Measurements from ENCODE around the gene IGSF21.

Gene IGSF21

DNA sequence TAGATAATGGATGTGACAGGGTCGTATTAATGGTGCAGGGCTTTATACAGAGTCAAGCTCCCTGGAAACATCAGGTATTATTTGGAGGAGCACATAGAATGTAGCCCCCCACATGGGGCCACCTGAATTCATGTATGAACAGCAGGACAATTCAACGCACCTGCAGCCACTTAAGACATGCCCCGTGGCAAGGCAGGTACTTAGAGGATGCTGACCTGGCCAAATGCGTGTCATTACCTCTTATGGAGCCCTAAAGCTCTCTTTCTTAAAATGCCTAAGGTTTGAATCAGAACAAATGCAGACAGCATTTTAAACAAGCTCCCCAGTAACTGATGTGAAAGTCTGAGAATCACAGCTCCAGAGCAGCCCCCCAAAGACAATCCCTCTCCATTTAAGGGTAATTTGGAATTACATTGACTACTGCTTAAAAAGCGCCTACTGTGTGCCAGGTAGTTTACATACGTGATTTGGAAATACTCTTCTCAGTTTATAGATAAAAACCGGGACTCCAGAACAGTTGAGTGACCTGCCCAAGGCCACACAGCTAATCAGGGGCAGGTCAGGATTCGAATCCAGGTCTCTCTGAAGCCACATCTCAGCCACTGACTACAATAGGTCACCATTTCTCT lies 302.1 kb downstream of the IGSF21 start:
- Histone ChIP-seq H3F3A (ENCODE audit: insufficient read depth, low read length) (no peaks in the 10 kb centered on the region), H3K27me3 (ENCODE audit: insufficient read depth, low read length) (peaks cover 6% of the 10 kb centered on the region; the same call in 1 of the 2 replicates), H2AFZ (ENCODE audit: low read length) (no peak overlapping the region), H3K4me2 (ENCODE audit: low read length) (no peak overlapping the region), H3K79me2 (ENCODE audit: insufficient read depth, low read length) (no peaks in the 10 kb centered on the region), H3K9me3 (ENCODE audit: low read length) (no peaks in the 10 kb centered on the region), H4K20me1 (ENCODE audit: insufficient read depth, low read length) (no peaks in the 10 kb centered on the region), H3K36me3 (ENCODE audit: insufficient read depth, low read length) (no peaks in the 10 kb centered on the region; the same call in 1 of the 2 replicates), H3K9ac (ENCODE audit: low read length) (no peak overlapping the region), H3K27ac (ENCODE audit: low read depth, low read length, poor library complexity, severe bottlenecking) (no peak overlapping the region), H3K4me1 (ENCODE audit: insufficient read depth, low read length, severe bottlenecking) (no peaks in the 10 kb centered on the region), H3K4me3 (ENCODE audit: low read depth, low read length, poor library complexity, severe bottlenecking) (no peak overlapping the region), H3K9me2 (ENCODE audit: low read depth, low read length) (no peaks in the 10 kb centered on the region)
- no peak for TF ChIP-seq EZH2 (IDR thresholded peaks at IDR 0.05; ENCODE audit: borderline replicate concordance, low read length)
- TF ChIP-seq, protein P1, sequence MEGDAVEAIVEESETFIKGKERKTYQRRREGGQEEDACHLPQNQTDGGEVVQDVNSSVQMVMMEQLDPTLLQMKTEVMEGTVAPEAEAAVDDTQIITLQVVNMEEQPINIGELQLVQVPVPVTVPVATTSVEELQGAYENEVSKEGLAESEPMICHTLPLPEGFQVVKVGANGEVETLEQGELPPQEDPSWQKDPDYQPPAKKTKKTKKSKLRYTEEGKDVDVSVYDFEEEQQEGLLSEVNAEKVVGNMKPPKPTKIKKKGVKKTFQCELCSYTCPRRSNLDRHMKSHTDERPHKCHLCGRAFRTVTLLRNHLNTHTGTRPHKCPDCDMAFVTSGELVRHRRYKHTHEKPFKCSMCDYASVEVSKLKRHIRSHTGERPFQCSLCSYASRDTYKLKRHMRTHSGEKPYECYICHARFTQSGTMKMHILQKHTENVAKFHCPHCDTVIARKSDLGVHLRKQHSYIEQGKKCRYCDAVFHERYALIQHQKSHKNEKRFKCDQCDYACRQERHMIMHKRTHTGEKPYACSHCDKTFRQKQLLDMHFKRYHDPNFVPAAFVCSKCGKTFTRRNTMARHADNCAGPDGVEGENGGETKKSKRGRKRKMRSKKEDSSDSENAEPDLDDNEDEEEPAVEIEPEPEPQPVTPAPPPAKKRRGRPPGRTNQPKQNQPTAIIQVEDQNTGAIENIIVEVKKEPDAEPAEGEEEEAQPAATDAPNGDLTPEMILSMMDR (IDR thresholded peaks at IDR 0.05; ENCODE audit: low read length), result no peak

DNA sequence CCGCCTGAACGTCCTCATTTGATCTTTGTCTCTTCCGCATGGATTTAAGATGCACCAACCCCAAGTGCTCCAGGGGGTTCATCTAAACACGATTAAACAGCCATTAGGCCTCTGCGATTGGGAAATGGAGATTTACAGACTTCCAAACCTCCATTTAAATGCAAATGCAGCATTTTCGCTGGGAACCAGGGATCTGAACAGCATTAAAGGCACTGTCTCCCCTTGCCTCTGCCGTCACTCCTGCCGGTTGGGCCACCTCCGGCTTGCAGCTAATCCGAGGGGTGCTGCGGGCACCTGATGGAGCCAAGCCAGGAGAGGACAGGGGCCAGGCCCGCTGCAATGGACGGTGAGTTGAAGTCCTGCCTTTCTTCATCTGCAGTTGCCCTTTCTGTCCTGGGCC lies 302.8 kb downstream of the IGSF21 start:
- Histone ChIP-seq H3K79me2 (ENCODE audit: insufficient read depth, low read length) (no peaks in the 10 kb centered on the region), H3K4me3 (ENCODE audit: low read depth, low read length, poor library complexity, severe bottlenecking) (no peak overlapping the region), H3K4me2 (ENCODE audit: low read length) (no peak overlapping the region), H3K9ac (ENCODE audit: low read length) (no peak overlapping the region), H3K27me3 (ENCODE audit: insufficient read depth, low read length) (peaks cover 6% of the 10 kb centered on the region; the same call in 1 of the 2 replicates), H3F3A (ENCODE audit: insufficient read depth, low read length) (no peaks in the 10 kb centered on the region), H3K4me1 (ENCODE audit: insufficient read depth, low read length, severe bottlenecking) (no peaks in the 10 kb centered on the region), H4K20me1 (ENCODE audit: insufficient read depth, low read length) (no peaks in the 10 kb centered on the region), H3K9me3 (ENCODE audit: low read length) (no peaks in the 10 kb centered on the region), H3K36me3 (ENCODE audit: insufficient read depth, low read length) (no peaks in the 10 kb centered on the region; the same call in 1 of the 2 replicates), H2AFZ (ENCODE audit: low read length) (no peak overlapping the region), H3K27ac (ENCODE audit: low read depth, low read length, poor library complexity, severe bottlenecking) (no peak overlapping the region), H3K9me2 (ENCODE audit: low read depth, low read length) (no peaks in the 10 kb centered on the region)
- TF ChIP-seq, protein P1 (IDR thresholded peaks at IDR 0.05; ENCODE audit: low read length), result no peak
- TF ChIP-seq EZH2 (IDR thresholded peaks at IDR 0.05; ENCODE audit: borderline replicate concordance, low read length), result no peak

GRCh38 chr1:18411321-18411720 lies 303.7 kb downstream of the IGSF21 start:
- no peak overlapping the region for H3K4me3 ChIP-seq (ENCODE audit: low read depth, low read length, poor library complexity, severe bottlenecking)
- H3K4me2 ChIP-seq (ENCODE audit: low read length), result no peak overlapping the region
- no peak overlapping the region for H3K27ac ChIP-seq (ENCODE audit: low read depth, low read length, poor library complexity, severe bottlenecking)
- no peaks in the 10 kb centered on the region; the same call in 1 of the 2 replicates for H3K36me3 ChIP-seq (ENCODE audit: insufficient read depth, low read length)
- H4K20me1 ChIP-seq (ENCODE audit: insufficient read depth, low read length), result no peaks in the 10 kb centered on the region
- H3K9me3 ChIP-seq (ENCODE audit: low read length), result no peaks in the 10 kb centered on the region
- no peaks in the 10 kb centered on the region for H3K79me2 ChIP-seq (ENCODE audit: insufficient read depth, low read length)
- H2AFZ ChIP-seq (ENCODE audit: low read length), result no peak overlapping the region
- H3K27me3 ChIP-seq (ENCODE audit: insufficient read depth, low read length), result peaks cover 6% of the 10 kb centered on the region; the same call in 1 of the 2 replicates
- H3K4me1 ChIP-seq (ENCODE audit: insufficient read depth, low read length, severe bottlenecking), result no peaks in the 10 kb centered on the region
- no peaks in the 10 kb centered on the region for H3F3A ChIP-seq (ENCODE audit: insufficient read depth, low read length)
- no peak for TF ChIP-seq EZH2 (IDR thresholded peaks at IDR 0.05; ENCODE audit: borderline replicate concordance, low read length)
- TF ChIP-seq, protein P1 (IDR thresholded peaks at IDR 0.05; ENCODE audit: low read length), result no peak
- H3K9me2 ChIP-seq (ENCODE audit: low read depth, low read length), result no peaks in the 10 kb centered on the region
- H3K9ac ChIP-seq (ENCODE audit: low read length), result no peak overlapping the region

All from OCI-LY1 (cell line).